GM21723 (cell line): ENCODE results near the gene CHCHD5.

Experiments used
- ATAC-seq: cut with Tn5 transposase; IDR thresholded peaks from one replicate; pipeline ENCODE4 v1.9.1; 2021; ENCODE audit warnings: mild to moderate bottlenecking, moderate library complexity; ENCODE audit not compliant: unreplicated experiment

The CHCHD5 gene

DNA sequence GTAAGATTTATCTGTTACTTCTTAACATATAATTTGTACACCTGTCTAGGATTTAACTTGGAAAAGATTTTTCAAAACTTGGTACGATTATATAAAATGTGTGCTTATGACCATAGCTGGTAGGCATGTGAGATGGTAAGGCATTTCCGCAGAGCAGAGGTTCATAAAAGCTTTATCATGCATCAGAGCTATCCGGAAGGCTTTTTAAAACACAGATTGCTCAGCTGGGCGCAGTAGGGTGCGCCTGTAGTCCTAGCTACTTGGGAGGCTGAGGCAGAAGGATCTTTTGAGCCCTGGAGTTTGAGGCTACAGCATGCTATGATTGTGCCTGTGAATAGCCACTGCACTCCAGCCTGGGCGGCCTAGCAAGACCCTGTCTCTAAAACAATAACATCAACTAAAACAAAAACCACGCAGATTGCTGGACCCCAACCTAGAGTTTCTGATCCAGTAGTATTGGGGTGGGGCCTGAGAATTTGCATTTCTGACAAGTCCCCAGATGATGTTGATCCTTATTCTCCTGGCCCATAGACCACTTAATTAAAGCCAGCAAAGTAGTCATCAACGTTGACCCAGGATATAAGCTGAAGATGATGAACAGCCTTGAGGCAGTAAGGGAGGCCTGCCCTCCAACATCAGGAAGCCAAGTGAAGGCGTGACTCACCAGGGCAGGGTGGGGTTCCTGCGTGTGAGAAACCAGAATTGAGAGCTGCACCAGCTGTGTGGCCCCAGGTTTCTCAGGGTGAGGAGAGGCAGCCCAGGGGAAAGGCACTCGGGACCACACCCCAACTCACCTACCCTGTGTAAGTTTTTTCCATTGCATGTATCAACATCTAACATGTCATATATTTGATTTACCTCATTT, 39.7 kb downstream of the CHCHD5 start:
- ATAC-seq = peak; percentile 85

DNA sequence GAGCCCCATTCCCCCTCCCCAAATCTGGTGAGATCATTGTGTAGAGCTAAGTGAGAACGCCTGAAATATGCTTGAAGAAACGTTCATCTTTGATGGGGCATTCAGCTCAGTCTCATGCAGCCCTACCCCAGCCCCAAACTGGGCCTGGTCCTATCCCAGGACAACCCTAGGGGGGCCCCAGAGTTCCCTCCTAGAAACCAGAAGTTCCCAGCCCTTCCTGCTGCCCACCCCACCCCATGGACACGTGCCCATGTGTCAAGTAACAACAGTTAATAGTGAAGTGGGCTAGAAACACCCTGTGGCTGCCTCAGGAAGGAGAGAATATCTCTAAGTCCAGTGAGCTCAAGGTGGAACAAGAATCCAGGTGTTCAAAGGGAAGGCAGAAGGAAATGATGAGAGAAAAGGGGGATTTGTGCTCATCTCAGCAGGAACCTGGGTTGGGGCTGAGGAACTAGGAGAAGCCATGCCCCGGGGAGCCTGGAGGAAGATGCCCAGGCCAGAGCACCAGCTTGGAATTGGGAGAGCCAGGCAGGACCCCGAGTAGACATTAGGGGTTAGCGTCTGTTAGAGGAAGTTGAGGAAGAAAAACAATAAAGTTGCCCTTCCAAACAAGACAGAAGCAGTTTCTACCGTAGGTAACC, 41.2 kb downstream of the CHCHD5 start:
- no peak for ATAC-seq

DNA sequence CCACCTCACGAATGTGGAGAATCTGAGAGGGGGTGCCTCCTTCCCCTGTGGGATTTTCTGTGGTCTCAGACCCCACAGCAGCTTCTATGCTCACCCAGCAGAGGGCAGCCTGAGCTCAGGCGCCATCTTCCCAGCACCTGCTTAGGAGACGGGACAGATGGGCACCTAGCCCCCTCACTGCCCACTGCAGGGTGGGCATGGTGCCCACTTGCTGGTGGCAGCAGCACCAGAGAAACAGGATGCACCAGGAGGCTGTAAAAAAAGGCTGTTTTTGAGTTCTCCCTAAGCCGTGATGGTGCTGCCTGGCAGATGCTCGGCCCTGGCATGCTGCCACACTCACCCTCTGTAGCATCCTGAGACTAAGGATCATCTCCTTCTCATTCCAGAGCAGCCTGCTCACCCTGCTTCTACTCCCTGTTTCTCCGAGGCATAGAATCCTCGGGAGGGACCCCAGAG, 42.2 kb downstream of the CHCHD5 start:
- ATAC-seq = no peak

DNA sequence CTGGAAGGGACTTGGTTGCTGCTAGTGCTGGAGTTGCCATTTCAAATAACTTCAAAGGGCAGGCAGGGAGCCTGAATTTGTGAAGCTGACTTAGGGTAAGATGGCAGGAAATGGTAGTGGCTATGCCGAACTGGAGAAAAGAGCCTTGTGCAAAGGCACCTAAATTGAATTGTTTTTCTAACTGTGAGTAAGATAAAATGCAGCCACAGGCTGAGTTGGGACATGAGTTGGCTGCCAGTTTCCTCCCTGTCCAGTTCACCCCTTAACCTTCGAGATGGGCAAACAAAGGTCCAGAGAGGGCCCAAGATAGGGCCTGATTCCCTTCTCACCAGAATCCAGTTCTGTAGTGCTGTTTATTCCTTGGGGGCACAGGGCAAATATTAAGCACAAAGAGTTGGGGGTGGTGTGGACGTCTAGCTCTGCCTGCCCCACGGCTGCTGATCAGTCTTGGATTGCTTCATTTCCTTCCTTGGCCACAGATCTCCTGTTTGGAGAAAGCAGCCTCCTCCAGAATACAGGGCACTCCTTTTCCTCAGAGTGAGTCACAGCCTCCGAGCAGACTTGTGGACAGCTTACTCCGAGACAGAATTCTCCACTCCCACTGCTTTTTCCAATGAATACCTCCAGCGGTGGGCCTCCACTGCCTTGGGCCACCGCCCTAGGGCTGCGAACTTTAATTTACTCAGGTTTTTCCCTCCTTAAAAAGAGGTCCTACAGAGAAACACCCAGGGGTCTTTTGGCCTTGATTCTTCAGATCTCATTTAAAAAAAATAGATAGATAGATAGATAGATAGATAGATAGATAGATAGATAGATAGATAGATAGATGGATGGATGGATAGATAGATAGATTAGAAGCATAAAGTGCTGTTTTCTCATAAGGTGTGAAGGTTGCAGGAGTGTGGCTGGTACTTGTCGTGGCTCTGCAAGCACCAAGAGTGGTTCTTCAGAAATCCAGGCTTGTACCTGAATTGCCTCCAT, 42.9 kb downstream of the CHCHD5 start:
- no peak for ATAC-seq

DNA sequence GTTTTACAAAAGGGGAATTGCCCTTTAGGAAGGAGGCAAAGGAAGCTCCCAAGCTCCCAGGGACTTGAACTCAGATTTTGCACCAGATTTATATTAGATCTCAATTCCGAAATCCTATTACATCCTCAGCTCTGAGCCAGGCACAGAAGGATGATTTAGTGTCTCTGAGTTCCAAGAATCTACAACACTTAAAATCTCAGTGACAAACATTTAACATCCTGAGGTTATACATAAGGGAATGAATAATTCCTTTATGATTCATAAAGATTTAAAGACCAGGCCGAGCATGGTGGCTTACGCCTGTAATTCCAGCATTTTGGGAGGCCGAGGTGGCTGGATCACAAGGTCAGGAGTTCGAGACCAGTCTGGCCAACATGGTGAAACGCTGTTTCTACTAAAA, 44.8 kb downstream of the CHCHD5 start:
- ATAC-seq = no peak

DNA sequence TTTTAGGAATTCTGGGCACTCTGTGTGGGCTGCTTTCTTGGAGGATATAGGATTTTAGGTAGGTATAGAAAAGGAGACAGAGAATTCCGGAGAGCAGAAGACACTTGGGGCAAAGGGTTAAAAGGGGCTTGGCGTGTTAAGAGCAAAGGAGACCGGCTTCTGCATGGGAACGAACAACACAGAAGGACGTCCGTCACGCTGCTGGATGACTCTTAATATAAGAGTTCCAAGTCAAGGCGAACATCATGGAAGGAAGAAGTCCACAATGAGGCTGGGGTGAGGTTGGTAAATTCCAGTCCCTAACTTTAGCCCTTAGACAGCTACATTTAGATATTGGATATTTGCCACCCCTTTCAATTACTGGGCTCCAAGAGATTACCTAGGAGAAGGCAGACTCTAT, 45.4 kb downstream of the CHCHD5 start:
- no peak for ATAC-seq

DNA sequence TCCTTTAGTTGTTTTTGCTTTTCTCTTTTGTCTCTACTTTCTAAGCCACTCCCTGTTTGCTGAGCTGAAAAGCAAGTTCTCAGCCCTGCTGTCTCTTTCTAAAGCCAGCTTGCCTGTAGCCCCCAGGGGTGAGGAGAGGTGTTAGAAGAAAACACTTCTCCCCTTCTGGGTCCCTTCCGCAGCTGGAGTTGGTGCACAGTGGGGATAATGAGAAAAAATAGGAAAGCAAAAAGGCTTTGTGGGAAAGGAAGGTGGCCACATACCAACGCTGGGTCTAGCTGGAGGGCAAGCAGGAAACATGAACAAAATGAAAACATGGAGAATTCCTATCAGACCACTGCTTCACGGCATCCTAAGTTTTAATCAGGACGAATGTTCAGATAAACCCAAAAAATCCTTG, 45.9 kb downstream of the CHCHD5 start:
- ATAC-seq = no peak

DNA sequence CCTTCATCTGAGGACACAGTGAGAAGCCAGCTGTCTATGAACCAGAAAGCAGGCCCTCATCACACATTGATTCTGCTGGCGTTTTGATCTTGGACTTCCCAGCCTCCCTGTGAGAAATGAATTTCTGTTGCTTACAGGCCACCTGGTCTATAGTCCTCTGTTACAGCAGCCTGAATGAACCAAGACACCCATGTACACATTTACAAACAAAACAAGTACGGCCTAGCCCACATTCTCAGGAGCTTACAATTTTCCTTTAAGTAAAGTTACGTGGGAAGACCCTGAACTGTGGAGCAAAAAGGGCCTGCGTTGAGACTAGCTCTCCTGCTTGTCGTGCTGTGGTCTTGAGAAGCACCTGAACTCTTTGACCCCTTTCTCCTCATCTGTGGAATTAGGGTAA, 49.3 kb downstream of the CHCHD5 start:
- no peak for ATAC-seq

DNA sequence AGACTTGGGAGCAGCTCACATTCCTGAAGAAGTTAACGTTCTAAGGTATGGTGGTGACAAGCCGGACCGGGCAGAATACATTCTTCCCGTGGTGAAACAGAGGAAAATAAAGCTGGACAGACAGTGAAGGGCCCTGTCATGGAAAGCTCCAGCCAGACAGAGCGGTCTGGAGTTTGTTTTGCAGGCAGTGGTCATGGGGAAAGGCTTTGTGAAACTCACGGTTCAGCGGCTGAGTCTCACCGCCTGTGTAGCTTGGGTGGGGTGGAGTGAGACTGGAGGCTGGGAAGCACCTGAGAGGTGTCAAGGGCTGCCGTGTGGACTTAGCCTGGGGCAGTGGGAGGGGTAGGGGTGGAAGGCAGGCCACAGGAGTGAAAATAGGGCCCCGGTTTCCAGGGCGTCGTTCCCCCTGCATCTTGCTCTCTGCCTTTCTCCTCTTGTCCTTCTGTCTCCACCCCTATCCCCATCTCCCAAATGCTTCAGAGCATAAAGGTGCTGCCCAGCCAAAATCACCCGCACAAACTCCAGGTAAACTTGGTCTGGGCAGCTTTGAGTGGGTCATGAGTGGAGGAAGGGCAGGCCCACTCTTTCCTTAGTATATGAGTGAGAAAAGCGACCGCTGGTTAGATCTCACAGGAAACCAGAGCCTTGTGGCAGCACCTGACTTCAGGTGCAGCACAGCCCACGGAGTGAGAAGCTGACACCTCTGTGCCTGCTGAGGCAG, 49.9 kb downstream of the CHCHD5 start:
- ATAC-seq = no peak

DNA sequence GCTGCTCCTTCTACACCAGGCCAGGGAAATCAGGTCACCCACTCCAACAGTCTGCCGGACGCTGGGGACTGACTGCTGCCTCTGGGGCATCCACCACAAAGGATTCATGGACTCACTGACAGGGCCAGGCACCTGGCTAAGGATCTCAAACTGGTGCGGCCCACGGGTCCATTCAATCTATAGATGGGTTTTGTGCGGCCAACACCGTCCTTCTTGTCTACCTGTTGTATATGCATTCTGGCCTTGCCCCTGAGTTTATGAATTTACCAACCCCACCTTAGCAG, 50.4 kb downstream of the CHCHD5 start:
- ATAC-seq = no peak

DNA sequence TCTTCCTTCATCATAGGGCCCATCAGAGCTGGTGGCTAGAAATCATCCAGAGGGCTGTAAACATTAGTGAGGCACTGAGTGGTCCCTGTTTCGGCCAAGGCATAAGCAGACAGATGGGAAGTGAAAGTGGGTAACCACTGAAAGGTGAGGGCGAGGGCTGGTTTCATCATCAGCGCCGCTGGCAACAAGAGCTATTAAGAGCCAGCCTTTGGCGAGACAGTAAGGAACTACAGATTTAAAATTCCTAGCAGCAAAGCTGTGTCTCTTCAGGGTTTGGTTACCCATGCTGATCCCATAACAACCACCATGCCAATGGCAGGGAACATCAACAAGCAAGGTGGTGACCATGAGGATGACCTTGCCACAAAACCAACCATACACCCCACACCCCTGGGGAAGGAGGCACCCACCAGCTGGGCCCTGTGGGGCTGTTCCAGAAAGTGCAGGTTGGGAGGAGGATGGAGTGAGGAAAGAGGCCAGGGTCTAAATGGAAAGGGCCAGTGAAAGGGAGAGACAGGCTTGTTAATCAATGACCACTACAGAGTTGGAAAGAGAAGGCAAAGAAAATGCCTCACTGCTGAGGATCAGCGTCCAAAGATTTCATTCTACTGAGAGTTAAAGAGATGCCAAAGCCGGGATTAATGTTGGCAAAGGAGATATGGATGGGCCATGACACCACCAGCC, 52.3 kb downstream of the CHCHD5 start:
- ATAC-seq = peak; percentile 88

DNA sequence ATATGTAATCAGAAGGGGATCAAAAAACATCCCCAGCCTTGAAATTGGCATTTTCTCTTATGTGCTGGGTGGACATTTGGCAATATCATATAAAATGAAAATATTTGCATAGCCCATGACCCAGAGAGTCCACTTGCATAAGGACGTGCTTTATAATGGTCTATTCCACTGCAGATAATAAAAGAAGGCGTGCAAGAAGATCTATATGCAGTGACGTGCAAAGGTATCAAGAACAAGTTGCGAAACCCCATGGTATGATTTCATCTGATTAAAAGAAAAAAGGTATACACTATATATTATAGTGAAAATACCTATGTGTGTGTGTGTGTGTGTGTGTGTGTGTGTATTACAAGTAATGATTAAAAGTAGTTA, 52.9 kb downstream of the CHCHD5 start:
- no peak for ATAC-seq
